Measurements from ENCODE around the gene RGS12. TPM values are rescaled to one million over a fixed set of nuclear protein-coding genes. Genes with fewer than 3 reads are reported as not detected.

RGS12 gene
- total and polyA plus RNA-seq, 2 of the 13 experiments (the other 11 are each of a cell fraction or from before 2014, with no cell fraction given), result 21.0 to 27.7 TPM

GRCh38 chr4:3250438-3250955 lies 42.3 kb upstream of the RGS12 start:
- CTCF ChIA-PET (ENCODE audit: low intra/inter-chr PET ratio, low total read pairs), result no interaction called here
- H4K20me1 ChIP-seq (ENCODE audit: insufficient read depth, low read length), result no peaks in the 10 kb centered on the region
- peak; percentile 8 for FAIRE-seq
- TF ChIP-seq ZNF616 (CRISPR knock-in tag; IDR thresholded peaks at IDR 0.05; ENCODE audit: low read depth) (0 out of 2 replicates have a peak, but pooled peaks have one; percentile 31), ZNF547 (CRISPR knock-in tag; IDR thresholded peaks at IDR 0.05) (0 out of 2 replicates have a peak, but pooled peaks have one; percentile 45), PCBP1 (IDR thresholded peaks at IDR 0.05; ENCODE audit: borderline replicate concordance, low read depth, low read length) (0 out of 2 replicates have a peak, but pooled peaks have one; percentile 51), ZNF337 (CRISPR knock-in tag; IDR thresholded peaks at IDR 0.05; ENCODE audit: borderline replicate concordance, low read depth) (0 out of 2 replicates have a peak, but pooled peaks have one; percentile 44), ZFY (CRISPR knock-in tag; IDR thresholded peaks at IDR 0.05) (peak; percentile 40; the same call in 1 of the 2 replicates), ZNF253 (CRISPR knock-in tag; IDR thresholded peaks at IDR 0.05; ENCODE audit: borderline replicate concordance) (no peak), KLF15 (CRISPR knock-in tag; IDR thresholded peaks at IDR 0.05; ENCODE audit: borderline replicate concordance) (no peak), ZNF788 (CRISPR knock-in tag; IDR thresholded peaks at IDR 0.05; ENCODE audit: borderline replicate concordance) (peak; percentile 60; the same call in 1 of the 2 replicates), KDM2A (CRISPR knock-in tag; IDR thresholded peaks at IDR 0.05; ENCODE audit: borderline replicate concordance, low read depth) (peak; percentile 16; the same call in 1 of the 2 replicates), ZBED4 (CRISPR knock-in tag; IDR thresholded peaks at IDR 0.05; ENCODE audit: borderline replicate concordance) (no peak), CTCF (CRISPR knock-in tag; IDR thresholded peaks at IDR 0.05) (peak; percentile 23), GLI4 (CRISPR knock-in tag; IDR thresholded peaks at IDR 0.05; ENCODE audit: borderline replicate concordance) (0 out of 2 replicates have a peak, but pooled peaks have one; percentile 82), ARNT2 (CRISPR knock-in tag; IDR thresholded peaks at IDR 0.05; ENCODE audit: low read depth) (0 out of 2 replicates have a peak, but pooled peaks have one; percentile 37), HNF4G (IDR thresholded peaks at IDR 0.05; ENCODE audit: borderline replicate concordance, low read depth, low read length) (no peak), HNF4G (CRISPR knock-in tag; IDR thresholded peaks at IDR 0.05; ENCODE audit: borderline replicate concordance, low read depth) (no peak), XRCC5 (optimal IDR thresholded peaks at IDR 0.05; ENCODE audit: low read length) (peak; percentile 26)

More at GRCh38 chr4:3250438-3250955, 42.3 kb upstream of the RGS12 start:
- in situ Hi-C loops (cut with HindIII; ENCODE audit: extremely low pct_ligation_motif_present, low pct_unique_long_range_greater_than_20kb) (no loop called here), intact Hi-C loops (cut with micrococcal nuclease; ENCODE audit: unreplicated experiment) (no loop called here)
- H3K9me3 ChIP-seq (ENCODE audit: low read length), result no peaks in the 10 kb centered on the region
- no peaks in the 10 kb centered on the region for H3K36me3 ChIP-seq (replicated peaks in 1 of 2; ENCODE audit: control insufficient read depth in 1 of 2, insufficient read depth in 2 of 2, low read length in 2 of 2)
- WGBS (ENCODE audit: low lambda C conversion rate), result 11% methylated on average over 4 of the region's 14 CpGs
- H3K9ac ChIP-seq (ENCODE audit: insufficient read depth, low read depth, low read length), result peak overlapping the region; percentile 58
- H3K4me1 ChIP-seq (ENCODE audit: insufficient read depth, low read length), result peaks cover 31% of the 10 kb centered on the region
- no peak overlapping the region for H3K27ac ChIP-seq (ENCODE audit: extremely low read length, insufficient read depth, low read length)
- POLR2A ChIA-PET, result no interaction called here
- no peak overlapping the region for H2AFZ ChIP-seq (ENCODE audit: low read length)
- no TSS peak for BruUV-seq (replicated peaks)
- H3K27me3 ChIP-seq (ENCODE audit: control insufficient read depth in 1 of 2, insufficient read depth in 2 of 2, low read length in 2 of 2), result no peaks in the 10 kb centered on the region
- DNase-seq (ENCODE audit: low spot score) (peak; percentile 41), ATAC-seq (peak; percentile 78)
- no peaks in the 10 kb centered on the region for H3K79me2 ChIP-seq (ENCODE audit: insufficient read depth, low read length)
- H3K4me3 ChIP-seq (replicated peaks in 1 of 3; ENCODE audit: insufficient read depth in 1 of 3, low read depth in 2 of 3, low read length in 3 of 3), result peak overlapping the region; percentile 56 to 76 (median 57)
- H3K4me2 ChIP-seq (ENCODE audit: low read depth, low read length), result peak overlapping the region; percentile 91

All from HepG2 (cell line).